K562 (cell line): ENCODE results near the gene YPEL3. TPM values are rescaled to one million over a fixed set of nuclear protein-coding genes. Genes with fewer than 3 reads are reported as not detected.

ENCODE experiments used
- ATF1 ChIP-seq, 2 experiments: fragments of 450-650 bp in 1 of 2; IDR thresholded peaks; 2 replicates each; pipeline ENCODE4 v1.6.1; 2016; ENCODE audit warnings: missing compliant biosample characterization in 1 of 2, missing genetic modification characterization in 1 of 2
- C11orf30 ChIP-seq: fragments of 450-650 bp; IDR thresholded peaks from 2 replicates; pipeline ENCODE4 v1.6.1; 2016; ENCODE audit warnings: low read depth, mild to moderate bottlenecking
- CTBP1 ChIP-seq: fragments of 450-650 bp; IDR thresholded peaks from 2 replicates; pipeline ENCODE4 v1.6.1; 2016; ENCODE audit warnings: borderline replicate concordance
- ETV1 ChIP-seq: fragments of 450-650 bp; conservative IDR thresholded peaks from 2 replicates; pipeline ENCODE4 v1.6.1; 2016; ENCODE audit warnings: missing genetic modification characterization, control low read depth, low read depth, missing compliant biosample characterization
- FOS ChIP-seq: IDR thresholded peaks from 3 replicates; pipeline ENCODE4 v1.6.1; 2011; ENCODE audit not compliant: insufficient read length; ENCODE audit errors: extremely low read depth
- GABPA ChIP-seq: fragments of 200-800 bp; sonication (Bioruptor generic); conservative IDR thresholded peaks from 2 replicates; pipeline ENCODE4 v1.6.1; 2016; ENCODE audit warnings: low read depth, missing genetic modification characterization, missing compliant biosample characterization
- HDGF ChIP-seq: fragments of 450-650 bp; IDR thresholded peaks from 2 replicates; pipeline ENCODE4 v1.6.1; 2016
- HSF4 ChIP-seq: fragments of 250-450 bp; sonication (Bioruptor Pico); IDR thresholded peaks from 2 replicates; pipeline ENCODE4 v2.1.2; 2022; ENCODE audit warnings: mild to moderate bottlenecking, moderate library complexity, borderline replicate concordance
- POLR3G ChIP-seq: IDR thresholded peaks from 2 replicates; pipeline ENCODE4 v1.6.1; 2011; ENCODE audit not compliant: insufficient read length, insufficient replicate concordance; ENCODE audit errors: extremely low read depth
- RBM22 ChIP-seq: fragments of 200-400 bp; formaldehyde crosslinking; IDR thresholded peaks from 2 replicates; pipeline ENCODE4 v1.6.1; 2018; ENCODE audit warnings: low read length, low read depth; ENCODE audit not compliant: poor library complexity, severe bottlenecking
- SETDB1 ChIP-seq: IDR thresholded peaks from one replicate; pipeline ENCODE4 v1.6.1; 2012; ENCODE audit warnings: low read length, control low read depth, inconsistent platforms
- ZKSCAN1 ChIP-seq: fragments of 150-350 bp; IDR thresholded peaks from 2 replicates; pipeline ENCODE4 v1.6.1; 2016; ENCODE audit warnings: low read depth, low read length
- ZNF165 ChIP-seq: fragments of 250-450 bp; sonication (Bioruptor Pico); IDR thresholded peaks from 2 replicates; pipeline ENCODE4 v1.4.0; 2020; ENCODE audit warnings: borderline replicate concordance
- ZNF24 ChIP-seq: fragments of 450-650 bp; IDR thresholded peaks from 2 replicates; pipeline ENCODE4 v1.6.1; 2016
- ZNF644 ChIP-seq: fragments of 200-800 bp; sonication (Bioruptor generic); IDR thresholded peaks from 2 replicates; pipeline ENCODE4 v1.6.1; 2016; ENCODE audit warnings: low read depth, missing genetic modification characterization, missing compliant biosample characterization
- polyA plus RNA-seq, 8 experiments: library from polyadenylated mRNA; depleted of rRNA in 4 of 8; stranded (reverse) in 5 of 8; unstranded in 3 of 8; fragments of >200 nt; fragmentation: Nextera tagmentation in 2 of 8; fragmentation: Illumina TruSeq in 1 of 8; extraction: Ambion mirVana in 2 of 8; extraction: Trizol in 1 of 8; gene quantifications; 2 replicates each; pipeline versions ENCODE4 v1.2.1 to v1.2.3, GENCODE V29; 2011 to 2014; ENCODE audit warnings: inconsistent platforms in 1 of 8, missing spikeins in 1 of 8
- total RNA-seq, 7 experiments: library from RNA; depleted of rRNA in 6 of 7; stranded (reverse); fragments of >200 nt in 6 of 7; fragmentation: Illumina TruSeq in 2 of 7; extraction: Trizol in 2 of 7; gene quantifications; 2 replicates each; pipeline versions ENCODE4 v1.2.1 to v1.2.3, GENCODE V29; 2011 to 2021; ENCODE audit warnings: low replicate concordance in 1 of 7
- TF ChIP-seq, protein P1 (sequence below): sonication (generic); formaldehyde crosslinking; IDR thresholded peaks from 2 replicates; pipeline ENCODE4 v1.8.0; 2022; ENCODE audit warnings: missing genetic modification reagents, mild to moderate bottlenecking, borderline replicate concordance
- TF ChIP-seq, protein P2 (sequence below): fragments of 250-450 bp; sonication (Bioruptor Pico); IDR thresholded peaks from 2 replicates; pipeline ENCODE4 v1.5.0; 2021
- TF ChIP-seq, protein P3 (sequence below): sonication (generic); formaldehyde crosslinking; IDR thresholded peaks from 2 replicates; pipeline ENCODE4 v1.8.0; 2022; ENCODE audit warnings: mild to moderate bottlenecking, missing genetic modification reagents
- TF ChIP-seq, protein P4 (sequence below), 2 experiments: fragments of 450-650 bp in 1 of 2; sonication (generic) in 1 of 2; formaldehyde crosslinking; conservative IDR thresholded peaks; 2 replicates each; pipeline versions ENCODE4 v1.4.0 to v1.8.1; 2020 to 2022; ENCODE audit warnings: mild to moderate bottlenecking in 1 of 2, missing genetic modification reagents in 1 of 2
- TF ChIP-seq, protein P5 (sequence below): sonication (generic); formaldehyde crosslinking; IDR thresholded peaks from 2 replicates; pipeline ENCODE4 v1.8.1; 2022; ENCODE audit warnings: missing genetic modification reagents

YPEL3 gene
- total and polyA plus RNA-seq, 9 of the 15 experiments (the other 6 are each of a cell fraction or from before 2014, with no cell fraction given): 0.41 to 15.0 (median 2.9) TPM

DNA sequence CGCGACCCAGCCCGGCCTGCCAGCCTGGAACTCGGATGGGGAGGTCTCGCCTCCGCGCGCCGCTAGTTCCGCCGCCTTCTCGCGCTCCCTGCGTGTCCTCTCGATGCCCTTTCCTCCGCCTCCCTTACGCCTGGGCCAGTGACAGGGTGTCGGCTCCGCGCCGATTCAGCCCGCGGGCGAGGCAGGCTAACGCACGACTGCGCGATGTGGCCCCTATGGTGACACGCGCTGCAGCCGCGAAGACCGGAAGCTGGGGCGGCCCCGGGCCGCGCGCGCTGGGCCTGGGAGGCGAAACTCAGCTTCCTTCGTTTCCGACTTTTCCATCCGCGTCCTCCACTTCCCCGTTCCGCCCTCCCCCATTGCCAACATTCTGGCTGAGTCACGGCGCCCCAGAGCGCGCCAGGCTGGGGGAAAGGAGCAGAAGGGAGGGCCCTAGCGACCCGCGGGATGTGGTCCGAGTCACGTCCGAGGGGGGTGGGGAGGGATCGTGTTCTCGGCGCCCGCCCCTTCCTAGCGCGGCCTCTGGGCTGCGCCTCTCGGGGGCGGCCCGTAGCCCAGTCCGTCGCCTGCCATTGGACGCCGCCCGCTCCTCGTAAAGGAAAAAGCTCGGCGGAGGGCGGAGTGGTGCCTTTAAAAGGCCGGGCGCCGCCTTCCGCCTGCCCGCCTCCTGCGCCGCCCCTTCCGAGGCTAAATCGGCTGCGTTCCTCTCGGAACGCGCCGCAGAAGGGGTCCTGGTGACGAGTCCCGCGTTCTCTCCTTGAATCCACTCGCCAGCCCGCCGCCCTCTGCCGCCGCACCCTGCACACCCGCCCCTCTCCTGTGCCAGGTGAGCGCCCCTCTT lies 30.7 kb downstream of the YPEL3 start, which contains the start of gene ALDOA (continued):
- TF ChIP-seq FOS (no peak), SETDB1 (no peak), HDGF (no peak), ZNF165 (CRISPR knock-in tag) (no peak), ZNF644 (tag) (no peak), POLR3G (no peak), ZKSCAN1 (peak; percentile 13; the same call in 1 of the 2 replicates), HSF4 (CRISPR knock-in tag) (no peak), ATF1 (CRISPR knock-in tag; IDR thresholded peaks at IDR 0.05) (no peak), ATF1 (tag; IDR thresholded peaks at IDR 0.05) (peak; percentile 91), CTBP1 (peak; percentile 97), ZNF24 (peak; percentile 73; the same call in 1 of the 2 replicates), ETV1 (tag) (peak; percentile 95), C11orf30 (peak; percentile 94), RBM22 (no peak), GABPA (tag) (peak; percentile 92)
- TF ChIP-seq, protein P1, sequence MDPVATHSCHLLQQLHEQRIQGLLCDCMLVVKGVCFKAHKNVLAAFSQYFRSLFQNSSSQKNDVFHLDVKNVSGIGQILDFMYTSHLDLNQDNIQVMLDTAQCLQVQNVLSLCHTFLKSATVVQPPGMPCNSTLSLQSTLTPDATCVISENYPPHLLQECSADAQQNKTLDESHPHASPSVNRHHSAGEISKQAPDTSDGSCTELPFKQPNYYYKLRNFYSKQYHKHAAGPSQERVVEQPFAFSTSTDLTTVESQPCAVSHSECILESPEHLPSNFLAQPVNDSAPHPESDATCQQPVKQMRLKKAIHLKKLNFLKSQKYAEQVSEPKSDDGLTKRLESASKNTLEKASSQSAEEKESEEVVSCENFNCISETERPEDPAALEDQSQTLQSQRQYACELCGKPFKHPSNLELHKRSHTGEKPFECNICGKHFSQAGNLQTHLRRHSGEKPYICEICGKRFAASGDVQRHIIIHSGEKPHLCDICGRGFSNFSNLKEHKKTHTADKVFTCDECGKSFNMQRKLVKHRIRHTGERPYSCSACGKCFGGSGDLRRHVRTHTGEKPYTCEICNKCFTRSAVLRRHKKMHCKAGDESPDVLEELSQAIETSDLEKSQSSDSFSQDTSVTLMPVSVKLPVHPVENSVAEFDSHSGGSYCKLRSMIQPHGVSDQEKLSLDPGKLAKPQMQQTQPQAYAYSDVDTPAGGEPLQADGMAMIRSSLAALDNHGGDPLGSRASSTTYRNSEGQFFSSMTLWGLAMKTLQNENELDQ (CRISPR knock-in tag): no peak
- TF ChIP-seq, protein P2, sequence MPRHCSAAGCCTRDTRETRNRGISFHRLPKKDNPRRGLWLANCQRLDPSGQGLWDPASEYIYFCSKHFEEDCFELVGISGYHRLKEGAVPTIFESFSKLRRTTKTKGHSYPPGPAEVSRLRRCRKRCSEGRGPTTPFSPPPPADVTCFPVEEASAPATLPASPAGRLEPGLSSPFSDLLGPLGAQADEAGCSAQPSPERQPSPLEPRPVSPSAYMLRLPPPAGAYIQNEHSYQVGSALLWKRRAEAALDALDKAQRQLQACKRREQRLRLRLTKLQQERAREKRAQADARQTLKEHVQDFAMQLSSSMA (CRISPR knock-in tag): no peak; the same call in 1 of the 2 replicates
- TF ChIP-seq, protein P3, sequence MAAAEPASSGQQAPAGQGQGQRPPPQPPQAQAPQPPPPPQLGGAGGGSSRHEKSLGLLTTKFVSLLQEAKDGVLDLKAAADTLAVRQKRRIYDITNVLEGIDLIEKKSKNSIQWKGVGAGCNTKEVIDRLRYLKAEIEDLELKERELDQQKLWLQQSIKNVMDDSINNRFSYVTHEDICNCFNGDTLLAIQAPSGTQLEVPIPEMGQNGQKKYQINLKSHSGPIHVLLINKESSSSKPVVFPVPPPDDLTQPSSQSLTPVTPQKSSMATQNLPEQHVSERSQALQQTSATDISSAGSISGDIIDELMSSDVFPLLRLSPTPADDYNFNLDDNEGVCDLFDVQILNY (CRISPR knock-in tag): peak; percentile 79; the same call in 1 of the 2 replicates
- TF ChIP-seq, protein P4, sequence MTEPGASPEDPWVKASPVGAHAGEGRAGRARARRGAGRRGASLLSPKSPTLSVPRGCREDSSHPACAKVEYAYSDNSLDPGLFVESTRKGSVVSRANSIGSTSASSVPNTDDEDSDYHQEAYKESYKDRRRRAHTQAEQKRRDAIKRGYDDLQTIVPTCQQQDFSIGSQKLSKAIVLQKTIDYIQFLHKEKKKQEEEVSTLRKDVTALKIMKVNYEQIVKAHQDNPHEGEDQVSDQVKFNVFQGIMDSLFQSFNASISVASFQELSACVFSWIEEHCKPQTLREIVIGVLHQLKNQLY (CRISPR knock-in tag; conservative IDR thresholded peaks at IDR 0.05): peak; percentile 35 to 92; a peak in 3 of 4 replicates
- TF ChIP-seq, protein P5, sequence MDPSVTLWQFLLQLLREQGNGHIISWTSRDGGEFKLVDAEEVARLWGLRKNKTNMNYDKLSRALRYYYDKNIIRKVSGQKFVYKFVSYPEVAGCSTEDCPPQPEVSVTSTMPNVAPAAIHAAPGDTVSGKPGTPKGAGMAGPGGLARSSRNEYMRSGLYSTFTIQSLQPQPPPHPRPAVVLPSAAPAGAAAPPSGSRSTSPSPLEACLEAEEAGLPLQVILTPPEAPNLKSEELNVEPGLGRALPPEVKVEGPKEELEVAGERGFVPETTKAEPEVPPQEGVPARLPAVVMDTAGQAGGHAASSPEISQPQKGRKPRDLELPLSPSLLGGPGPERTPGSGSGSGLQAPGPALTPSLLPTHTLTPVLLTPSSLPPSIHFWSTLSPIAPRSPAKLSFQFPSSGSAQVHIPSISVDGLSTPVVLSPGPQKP (CRISPR knock-in tag): no peak
